Karpas-422 (cell line): ENCODE measurements around the gene HTT. TPM values are rescaled to one million over a fixed set of nuclear protein-coding genes. Genes with fewer than 3 reads are reported as not detected.

Experiments used
- DNase-seq: peaks from one replicate; pipeline ENCODE4 v3.0.0-alpha.2; 2015
- H2AFZ ChIP-seq: fragments of 200-600 bp; sonication (generic); 2 replicates; pipeline ENCODE4 v1.6.1; 2014; ENCODE audit warnings: antibody characterized with exemption, low read length, mixed read lengths
- H3K27ac ChIP-seq: fragments of 200-600 bp; sonication (generic); 2 replicates; pipeline ENCODE4 v1.5.1; 2014; ENCODE audit warnings: mild to moderate bottlenecking, low read length, moderate library complexity
- H3K27me3 ChIP-seq: fragments of 200-600 bp; sonication (generic); 2 replicates; pipeline ENCODE4 v1.6.1; 2014; ENCODE audit warnings: low read length, mixed read lengths
- H3K36me3 ChIP-seq: fragments of 200-600 bp; sonication (generic); 2 replicates; pipeline ENCODE4 v1.6.1; 2014; ENCODE audit warnings: low read length, mixed read lengths; ENCODE audit not compliant: insufficient read depth
- H3K4me1 ChIP-seq: fragments of 200-600 bp; sonication (generic); 2 replicates; pipeline ENCODE4 v1.6.1; 2014; ENCODE audit warnings: mild to moderate bottlenecking, low read length, mixed read lengths
- H3K4me2 ChIP-seq: fragments of 200-600 bp; sonication (generic); 2 replicates; pipeline ENCODE4 v1.6.1; 2014; ENCODE audit warnings: low read length, low read depth, mild to moderate bottlenecking; ENCODE audit not compliant: poor library complexity, severe bottlenecking
- H3K4me3 ChIP-seq: fragments of 200-600 bp; sonication (generic); 2 replicates; pipeline ENCODE4 v1.5.1; 2014; ENCODE audit warnings: mild to moderate bottlenecking, antibody characterized with exemption, low read length, mixed read lengths
- H3K79me2 ChIP-seq: fragments of 200-600 bp; sonication (generic); 2 replicates; pipeline ENCODE4 v1.6.1; 2014; ENCODE audit warnings: mild to moderate bottlenecking, low read length, mixed read lengths
- H3K9ac ChIP-seq: fragments of 200-600 bp; sonication (generic); 2 replicates; pipeline ENCODE4 v1.6.0; 2014; ENCODE audit warnings: low read length
- H3K9me2 ChIP-seq: fragments of 200-600 bp; sonication (generic), shearing (Covaris generic); replicated peaks from 2 replicates; pipeline ENCODE4 v1.6.0; 2014; ENCODE audit warnings: mild to moderate bottlenecking, low read length, moderate library complexity; ENCODE audit not compliant: insufficient read depth
- H3K9me3 ChIP-seq: fragments of 300-700, 200-600 bp; sonication (generic); 2 replicates; pipeline ENCODE4 v1.6.1; 2014; ENCODE audit warnings: low read length, mixed read lengths
- H4K20me1 ChIP-seq: fragments of 200-600 bp; sonication (generic); 2 replicates; pipeline ENCODE4 v1.6.1; 2014; ENCODE audit warnings: mild to moderate bottlenecking, antibody characterized with exemption, low read length, low read depth; ENCODE audit not compliant: insufficient read depth
- total RNA-seq: library from RNA; depleted of rRNA; stranded (reverse); fragments of >200 nt; shearing (Covaris generic); gene quantifications from 2 replicates; pipeline ENCODE4 v1.2.3, GENCODE V29; 2014; ENCODE audit warnings: low replicate concordance

Gene HTT
- total RNA-seq, 1 experiment from 2014 or later = 24.8 TPM

- DNase-seq = no peak
- Histone ChIP-seq H3K27me3 (no peaks in the 10 kb centered on the region), H3K79me2 (no peaks in the 10 kb centered on the region), H3K4me2 (no peak overlapping the region), H3K27ac (no peak overlapping the region), H2AFZ (no peak overlapping the region), H3K9me3 (no peaks in the 10 kb centered on the region), H3K9ac (no peak overlapping the region), H3K9me2 (no peaks in the 10 kb centered on the region), H4K20me1 (no peaks in the 10 kb centered on the region), H3K4me1 (peaks cover 11% of the 10 kb centered on the region), H3K4me3 (no peak overlapping the region), H3K36me3 (peaks cover 8% of the 10 kb centered on the region; the same call in 1 of the 2 replicates)
Observed at GRCh38 chr4:3201718-3202702, 127.5 kb downstream of the HTT start.

- Histone ChIP-seq H3K9me2 (no peaks in the 10 kb centered on the region), H3K4me2 (no peak overlapping the region), H3K27ac (no peak overlapping the region), H4K20me1 (no peaks in the 10 kb centered on the region), H3K4me3 (no peak overlapping the region), H3K4me1 (peaks cover 11% of the 10 kb centered on the region), H3K27me3 (no peaks in the 10 kb centered on the region), H3K9me3 (no peaks in the 10 kb centered on the region), H3K9ac (no peak overlapping the region), H3K79me2 (no peaks in the 10 kb centered on the region), H2AFZ (no peak overlapping the region), H3K36me3 (peaks cover 13% of the 10 kb centered on the region; the same call in 1 of the 2 replicates)
- DNase-seq = no peak
Observed at GRCh38 chr4:3202836-3203820, 128.6 kb downstream of the HTT start.

GRCh38 chr4:3203971-3204431, 129.5 kb downstream of the HTT start:
- H3K79me2 ChIP-seq = no peaks in the 10 kb centered on the region
- no peak overlapping the region for H3K9ac ChIP-seq
- DNase-seq = no peak
- no peaks in the 10 kb centered on the region for H4K20me1 ChIP-seq
- peaks cover 13% of the 10 kb centered on the region; the same call in 1 of the 2 replicates for H3K36me3 ChIP-seq
- no peak overlapping the region for H3K4me3 ChIP-seq
- H3K4me1 ChIP-seq = peaks cover 11% of the 10 kb centered on the region
- no peaks in the 10 kb centered on the region for H3K27me3 ChIP-seq
- H2AFZ ChIP-seq = no peak overlapping the region
- no peaks in the 10 kb centered on the region for H3K9me3 ChIP-seq
- H3K9me2 ChIP-seq = no peaks in the 10 kb centered on the region
- H3K27ac ChIP-seq = no peak overlapping the region
- H3K4me2 ChIP-seq = no peak overlapping the region

GRCh38 chr4:3205995-3206394, 131.5 kb downstream of the HTT start:
- H3K4me3 ChIP-seq = no peak overlapping the region
- H3K36me3 ChIP-seq = peaks cover 20% of the 10 kb centered on the region
- no peak overlapping the region for H3K9ac ChIP-seq
- no peak overlapping the region for H3K4me2 ChIP-seq
- H3K9me2 ChIP-seq = no peaks in the 10 kb centered on the region
- H4K20me1 ChIP-seq = no peaks in the 10 kb centered on the region
- H3K27ac ChIP-seq = no peak overlapping the region
- H3K4me1 ChIP-seq = peaks cover 11% of the 10 kb centered on the region
- H2AFZ ChIP-seq = no peak overlapping the region
- no peak for DNase-seq
- H3K9me3 ChIP-seq = no peaks in the 10 kb centered on the region
- no peaks in the 10 kb centered on the region for H3K27me3 ChIP-seq
- no peaks in the 10 kb centered on the region for H3K79me2 ChIP-seq

GRCh38 chr4:3206439-3207100, 132.1 kb downstream of the HTT start:
- H3K4me2 ChIP-seq = no peak overlapping the region

GRCh38 chr4:3207531-3208037, 133.1 kb downstream of the HTT start:
- H3K27me3 ChIP-seq = no peaks in the 10 kb centered on the region
- no peaks in the 10 kb centered on the region for H4K20me1 ChIP-seq
- no peaks in the 10 kb centered on the region for H3K4me1 ChIP-seq
- no peak overlapping the region for H2AFZ ChIP-seq
- H3K9ac ChIP-seq = no peak overlapping the region
- no peak overlapping the region for H3K4me3 ChIP-seq
- no peaks in the 10 kb centered on the region for H3K79me2 ChIP-seq
- no peak overlapping the region for H3K27ac ChIP-seq
- DNase-seq = no peak
- H3K9me2 ChIP-seq = no peaks in the 10 kb centered on the region
- H3K9me3 ChIP-seq = no peaks in the 10 kb centered on the region
- H3K36me3 ChIP-seq = peaks cover 27% of the 10 kb centered on the region
- H3K4me2 ChIP-seq = no peak overlapping the region

More at GRCh38 chr4:3206439-3207100, 132.1 kb downstream of the HTT start:
- H3K4me1 ChIP-seq = peaks cover 9% of the 10 kb centered on the region
- H3K79me2 ChIP-seq = no peaks in the 10 kb centered on the region
- H3K4me3 ChIP-seq = no peak overlapping the region
- no peaks in the 10 kb centered on the region for H3K27me3 ChIP-seq
- no peak for DNase-seq
- no peaks in the 10 kb centered on the region for H4K20me1 ChIP-seq
- H3K9ac ChIP-seq = no peak overlapping the region
- H3K9me2 ChIP-seq = no peaks in the 10 kb centered on the region
- no peak overlapping the region for H3K27ac ChIP-seq
- no peak overlapping the region for H2AFZ ChIP-seq
- H3K36me3 ChIP-seq = peaks cover 25% of the 10 kb centered on the region
- no peaks in the 10 kb centered on the region for H3K9me3 ChIP-seq

GRCh38 chr4:3208826-3209225, 134.3 kb downstream of the HTT start:
- Histone ChIP-seq H3K36me3 (peaks cover 31% of the 10 kb centered on the region), H3K9ac (no peak overlapping the region), H3K9me2 (no peaks in the 10 kb centered on the region), H3K9me3 (no peaks in the 10 kb centered on the region), H3K4me2 (no peak overlapping the region), H3K4me3 (no peak overlapping the region), H3K4me1 (no peaks in the 10 kb centered on the region), H2AFZ (no peak overlapping the region), H3K79me2 (no peaks in the 10 kb centered on the region), H3K27ac (no peak overlapping the region), H4K20me1 (no peaks in the 10 kb centered on the region), H3K27me3 (no peaks in the 10 kb centered on the region)
- no peak for DNase-seq
